Prostate gland (tissue), 2 donors: ENCODE measurements around the gene MAD1L1.
"Not testable (repeated sequence)": the region's sequence is repeated elsewhere in the genome, so short reads cannot be mapped to it uniquely, and the experiment has no call there.

Source experiments
- POLR2A ChIP-seq: fragments of 450-650 bp; IDR thresholded peaks from one replicate; pipeline ENCODE4 v1.6.1; 2016; ENCODE audit warnings: antibody characterized with exemption, mild to moderate bottlenecking
- POLR2AphosphoS5 ChIP-seq: sonication (generic); formaldehyde crosslinking; IDR thresholded peaks from one replicate; pipeline ENCODE4 v1.6.1; 2017; ENCODE audit warnings: antibody characterized with exemption
- TF ChIP-seq, protein P1 (sequence below), 4 experiments: fragments of 200-600 bp in 2 of 4; fragments of 450-650 bp in 2 of 4; sonication (generic) in 2 of 4; IDR thresholded peaks; 1 replicate in 3 of 4; 2 replicates in 1 of 4; pipeline ENCODE4 v1.5.1; 2016 to 2019; ENCODE audit warnings: antibody characterized with exemption in 4 of 4, mild to moderate bottlenecking in 2 of 4, moderate library complexity in 2 of 4

- TF ChIP-seq, protein P1, sequence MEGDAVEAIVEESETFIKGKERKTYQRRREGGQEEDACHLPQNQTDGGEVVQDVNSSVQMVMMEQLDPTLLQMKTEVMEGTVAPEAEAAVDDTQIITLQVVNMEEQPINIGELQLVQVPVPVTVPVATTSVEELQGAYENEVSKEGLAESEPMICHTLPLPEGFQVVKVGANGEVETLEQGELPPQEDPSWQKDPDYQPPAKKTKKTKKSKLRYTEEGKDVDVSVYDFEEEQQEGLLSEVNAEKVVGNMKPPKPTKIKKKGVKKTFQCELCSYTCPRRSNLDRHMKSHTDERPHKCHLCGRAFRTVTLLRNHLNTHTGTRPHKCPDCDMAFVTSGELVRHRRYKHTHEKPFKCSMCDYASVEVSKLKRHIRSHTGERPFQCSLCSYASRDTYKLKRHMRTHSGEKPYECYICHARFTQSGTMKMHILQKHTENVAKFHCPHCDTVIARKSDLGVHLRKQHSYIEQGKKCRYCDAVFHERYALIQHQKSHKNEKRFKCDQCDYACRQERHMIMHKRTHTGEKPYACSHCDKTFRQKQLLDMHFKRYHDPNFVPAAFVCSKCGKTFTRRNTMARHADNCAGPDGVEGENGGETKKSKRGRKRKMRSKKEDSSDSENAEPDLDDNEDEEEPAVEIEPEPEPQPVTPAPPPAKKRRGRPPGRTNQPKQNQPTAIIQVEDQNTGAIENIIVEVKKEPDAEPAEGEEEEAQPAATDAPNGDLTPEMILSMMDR (IDR thresholded peaks at IDR 0.05): not testable (repeated sequence)
- not testable (repeated sequence) for TF ChIP-seq POLR2AphosphoS5, POLR2A
These were observed 196.5 kb downstream of the MAD1L1 start for GRCh38 chr7:2036201-2036600.
